Kidney epithelial cell (primary cell): ENCODE data around the gene PODN. TPM values are rescaled to one million over a fixed set of nuclear protein-coding genes. Genes with fewer than 3 reads are reported as not detected.

Experiments
- DNase-seq: peaks from one replicate; pipeline ENCODE4 v3.0.0-alpha.2; 2010; ENCODE audit warnings: low read depth
- H3K27me3 ChIP-seq: 2 replicates; pipeline ENCODE4 v1.6.0; 2011; ENCODE audit warnings: low read length; ENCODE audit not compliant: control insufficient read depth, insufficient read depth
- H3K36me3 ChIP-seq: 2 replicates; pipeline ENCODE4 v1.5.1; 2011; ENCODE audit warnings: low read length; ENCODE audit not compliant: control insufficient read depth, insufficient read depth
- H3K4me3 ChIP-seq: 2 replicates; pipeline ENCODE4 v1.5.1; 2011; ENCODE audit warnings: low read depth, mild to moderate bottlenecking, control low read depth, low read length
- total RNA-seq: library from RNA; depleted of rRNA; stranded (reverse); fragments of >200 nt; gene quantifications from 2 replicates; pipeline ENCODE4 v1.2.3, GENCODE V29; 2015
- TF ChIP-seq, protein P1 (sequence below): IDR thresholded peaks from 2 replicates; pipeline ENCODE4 v1.5.1; 2011; ENCODE audit warnings: mild to moderate bottlenecking, moderate library complexity, low read length, control low read depth, inconsistent platforms; ENCODE audit not compliant: insufficient read depth, poor library complexity, severe bottlenecking

Gene PODN
- total RNA-seq, 1 donor from 2014 or later: not detected

DNA sequence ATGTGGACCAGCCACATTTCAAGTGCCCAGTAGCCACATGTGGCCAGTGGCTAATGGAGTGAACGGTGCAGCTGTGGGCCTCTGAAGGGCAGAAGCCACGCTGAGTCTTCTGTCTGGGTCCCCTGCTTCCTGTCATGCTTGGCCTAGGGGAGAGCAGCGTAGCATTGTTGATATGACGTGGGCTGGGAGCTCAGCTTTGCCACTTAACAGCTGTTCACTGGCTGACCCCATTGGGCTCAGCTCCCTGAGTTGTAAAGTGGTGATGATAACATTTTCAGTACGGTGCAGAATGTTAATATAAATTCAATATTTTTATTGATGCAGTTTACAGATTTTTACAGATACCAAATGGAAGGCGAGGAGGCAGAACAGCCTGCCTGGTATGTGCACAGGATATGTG lies 4.5 kb downstream of the PODN start:
- DNase-seq: no peak
- H3K36me3 ChIP-seq: no peaks in the 10 kb centered on the region
- TF ChIP-seq, protein P1, sequence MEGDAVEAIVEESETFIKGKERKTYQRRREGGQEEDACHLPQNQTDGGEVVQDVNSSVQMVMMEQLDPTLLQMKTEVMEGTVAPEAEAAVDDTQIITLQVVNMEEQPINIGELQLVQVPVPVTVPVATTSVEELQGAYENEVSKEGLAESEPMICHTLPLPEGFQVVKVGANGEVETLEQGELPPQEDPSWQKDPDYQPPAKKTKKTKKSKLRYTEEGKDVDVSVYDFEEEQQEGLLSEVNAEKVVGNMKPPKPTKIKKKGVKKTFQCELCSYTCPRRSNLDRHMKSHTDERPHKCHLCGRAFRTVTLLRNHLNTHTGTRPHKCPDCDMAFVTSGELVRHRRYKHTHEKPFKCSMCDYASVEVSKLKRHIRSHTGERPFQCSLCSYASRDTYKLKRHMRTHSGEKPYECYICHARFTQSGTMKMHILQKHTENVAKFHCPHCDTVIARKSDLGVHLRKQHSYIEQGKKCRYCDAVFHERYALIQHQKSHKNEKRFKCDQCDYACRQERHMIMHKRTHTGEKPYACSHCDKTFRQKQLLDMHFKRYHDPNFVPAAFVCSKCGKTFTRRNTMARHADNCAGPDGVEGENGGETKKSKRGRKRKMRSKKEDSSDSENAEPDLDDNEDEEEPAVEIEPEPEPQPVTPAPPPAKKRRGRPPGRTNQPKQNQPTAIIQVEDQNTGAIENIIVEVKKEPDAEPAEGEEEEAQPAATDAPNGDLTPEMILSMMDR: no peak
- H3K4me3 ChIP-seq: no peak overlapping the region
- peaks cover 25% of the 10 kb centered on the region for H3K27me3 ChIP-seq

DNA sequence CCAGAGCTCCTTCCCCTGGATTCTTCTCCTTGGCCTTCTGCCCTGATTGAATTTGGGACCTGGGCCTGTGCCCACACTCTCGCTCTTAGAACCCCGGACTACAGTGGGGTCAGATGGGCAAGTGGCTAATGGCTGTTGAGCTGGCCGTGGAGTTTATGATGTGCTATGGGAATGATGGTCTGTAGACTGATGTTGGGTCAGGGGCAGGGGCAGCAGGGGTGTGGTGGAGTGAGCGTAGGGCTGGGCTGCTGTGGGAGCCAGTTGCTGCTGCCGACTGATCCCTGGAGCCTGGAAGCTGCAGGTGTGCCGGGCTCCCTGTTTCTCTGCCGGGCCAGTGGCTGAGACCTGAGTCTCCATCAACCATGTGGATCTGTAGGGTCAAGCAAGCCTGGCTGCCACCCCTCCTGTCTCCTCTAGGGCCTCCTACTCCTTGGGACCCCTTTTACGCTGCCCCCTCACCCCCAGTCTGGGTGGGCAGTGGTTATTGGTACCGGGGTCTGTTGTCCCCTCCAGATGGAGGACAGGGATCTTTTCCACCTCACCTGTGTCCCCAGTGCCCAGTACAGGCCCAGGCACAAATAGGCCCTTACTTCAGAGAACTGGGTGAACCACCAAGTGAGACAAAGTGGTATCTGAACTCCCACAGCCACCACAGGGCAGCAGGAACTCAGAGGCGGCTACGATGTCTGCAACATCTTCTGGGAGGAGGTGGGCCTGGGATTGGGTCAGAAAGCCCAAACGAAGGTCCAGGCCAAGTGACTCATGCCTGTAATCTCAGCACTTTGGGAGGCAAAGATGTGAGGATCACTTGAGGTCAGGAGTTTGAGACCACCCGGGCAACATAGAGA lies 5.1 kb downstream of the PODN start:
- H3K36me3 ChIP-seq: no peaks in the 10 kb centered on the region
- H3K27me3 ChIP-seq: peaks cover 22% of the 10 kb centered on the region
- no peak overlapping the region for H3K4me3 ChIP-seq
- no peak for DNase-seq
- TF ChIP-seq, protein P1: no peak

DNA sequence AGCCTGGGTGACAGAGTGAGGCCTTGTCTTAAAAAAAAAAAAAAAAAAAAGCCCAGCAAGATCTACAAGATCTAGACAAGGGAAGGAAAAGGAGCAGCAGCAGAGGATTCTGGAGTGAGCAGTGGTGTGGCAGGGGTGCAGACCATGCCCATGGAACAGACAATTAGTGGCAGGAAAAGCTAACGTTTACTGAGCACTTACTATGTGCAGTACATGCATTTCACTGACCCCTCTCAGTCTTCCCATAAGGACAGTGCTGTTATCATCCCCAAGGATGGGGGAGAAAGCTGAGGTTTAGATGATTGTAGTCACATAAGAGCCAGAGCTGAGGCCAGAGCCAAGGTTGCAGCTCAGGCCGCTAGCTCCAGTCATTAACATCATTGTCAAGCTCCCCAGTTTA lies 5.9 kb downstream of the PODN start:
- TF ChIP-seq, protein P1: no peak
- no peak overlapping the region for H3K4me3 ChIP-seq
- peaks cover 14% of the 10 kb centered on the region for H3K27me3 ChIP-seq
- DNase-seq: no peak
- H3K36me3 ChIP-seq: no peaks in the 10 kb centered on the region

DNA sequence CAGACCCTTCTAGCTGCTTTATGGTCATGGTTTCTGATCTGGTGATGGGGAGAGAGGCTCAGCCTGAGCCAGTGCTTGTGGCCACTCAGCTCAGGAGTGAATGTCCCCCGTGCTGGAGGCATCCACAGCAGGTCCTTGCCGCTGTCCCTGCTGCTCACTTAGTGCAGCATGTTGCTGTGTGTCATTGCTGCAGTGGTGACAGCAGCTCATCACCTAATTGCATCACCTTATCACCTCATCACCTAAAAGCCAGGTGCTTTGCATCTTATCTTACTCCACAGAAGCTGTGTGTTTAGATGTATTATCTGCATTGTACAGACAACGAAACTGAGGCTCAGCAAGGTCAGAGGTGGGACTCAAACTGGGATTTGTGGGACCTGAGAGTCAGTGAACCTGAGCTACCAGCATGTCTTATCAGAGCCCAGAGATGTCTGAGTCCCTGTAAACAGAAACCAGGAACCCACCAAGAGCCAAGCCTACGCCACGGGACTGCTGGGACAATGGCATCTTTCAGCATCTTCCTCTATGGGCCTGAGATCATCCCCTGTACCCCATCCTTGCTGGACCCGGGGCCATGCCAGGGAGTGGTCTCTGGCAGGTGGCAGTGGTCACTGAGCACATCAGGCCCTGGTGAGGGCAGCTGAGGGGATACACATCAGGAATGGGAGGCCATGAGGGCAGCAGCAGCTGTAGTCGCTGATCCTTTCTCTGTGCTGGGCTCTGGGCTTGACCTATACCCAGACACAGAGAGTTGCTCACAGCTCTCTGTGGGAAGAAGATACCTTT lies 6.5 kb downstream of the PODN start:
- Histone ChIP-seq H3K36me3 (no peaks in the 10 kb centered on the region), H3K4me3 (no peak overlapping the region), H3K27me3 (peaks cover 8% of the 10 kb centered on the region)
- DNase-seq: no peak
- TF ChIP-seq, protein P1: no peak

DNA sequence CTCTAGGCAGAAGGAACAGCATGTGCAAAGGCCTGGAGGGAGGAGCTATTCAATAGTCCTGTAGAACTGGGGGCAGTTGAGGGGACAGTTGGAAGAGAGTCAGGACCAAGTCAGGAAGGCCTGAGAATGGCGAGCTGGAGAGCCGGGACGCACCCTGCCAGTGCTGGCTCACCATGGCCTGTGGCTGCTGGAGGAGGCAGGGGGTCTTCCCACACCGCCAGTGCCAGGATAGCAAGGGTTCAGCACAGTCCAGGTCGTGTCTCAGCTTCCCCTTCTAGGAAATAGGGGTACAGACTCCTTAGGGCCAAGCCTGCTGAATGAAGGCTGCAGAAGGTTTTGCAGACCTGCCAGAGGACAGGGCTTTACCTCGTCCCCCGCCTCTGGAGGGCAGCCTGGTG lies 7.3 kb downstream of the PODN start:
- Histone ChIP-seq H3K4me3 (no peak overlapping the region), H3K27me3 (peaks cover 2% of the 10 kb centered on the region), H3K36me3 (no peaks in the 10 kb centered on the region)
- no peak for DNase-seq
- TF ChIP-seq, protein P1: no peak
